GM19238 (cell line): Measurements from ENCODE around the gene OS9.

ENCODE experiments used
- DNase-seq: peaks from one replicate; pipeline ENCODE4 v3.0.0; 2011; ENCODE audit warnings: low spot score; ENCODE audit not compliant: insufficient read length

Gene OS9

DNA sequence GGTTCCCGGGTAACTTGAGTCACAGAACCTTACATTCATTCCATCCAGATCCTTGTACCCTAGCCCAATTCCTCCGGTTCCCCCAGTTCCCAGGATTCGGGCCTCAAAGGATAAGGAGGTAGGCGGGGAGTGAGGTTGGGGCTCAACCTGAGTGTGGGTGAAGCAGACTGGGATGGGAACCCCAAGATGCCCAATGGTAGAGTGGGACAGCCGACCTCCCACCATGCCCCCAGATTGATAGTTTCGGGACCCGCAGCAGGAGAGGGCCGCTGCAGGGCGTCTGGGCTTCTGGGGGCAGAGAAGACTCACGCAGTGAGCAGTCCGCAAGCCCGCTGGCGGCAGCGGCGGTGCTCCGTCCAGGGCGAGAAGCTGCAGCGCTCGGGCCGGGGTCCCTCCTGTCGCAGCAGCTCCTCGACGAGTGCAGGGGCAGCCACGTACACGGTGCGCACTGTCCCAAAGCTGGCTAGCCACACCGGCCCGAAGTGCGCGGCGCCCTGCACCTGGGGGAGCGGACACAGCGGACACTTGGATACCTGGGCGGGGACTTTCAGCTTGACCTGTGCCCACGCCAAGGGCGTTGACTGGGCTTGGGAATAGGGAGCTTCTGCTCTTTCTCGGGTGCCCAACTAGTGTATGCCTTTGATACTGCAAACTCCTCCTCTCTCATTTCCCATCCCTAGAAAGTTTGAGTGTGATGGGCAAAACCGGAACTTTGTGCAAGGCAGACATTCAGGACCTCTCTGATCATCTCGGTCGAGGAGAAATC, 71.9 kb downstream of the OS9 start:
- no peak for DNase-seq

GRCh38 chr12:57766464-57767304, 72.8 kb downstream of the OS9 start, which contains the start of gene CYP27B1:
Gene CYP27B1, minus strand, starts transcription at chr12:57767078. Its CDS starts 37 bp downstream, at chr12:57767041.
- DNase-seq = no peak

DNA sequence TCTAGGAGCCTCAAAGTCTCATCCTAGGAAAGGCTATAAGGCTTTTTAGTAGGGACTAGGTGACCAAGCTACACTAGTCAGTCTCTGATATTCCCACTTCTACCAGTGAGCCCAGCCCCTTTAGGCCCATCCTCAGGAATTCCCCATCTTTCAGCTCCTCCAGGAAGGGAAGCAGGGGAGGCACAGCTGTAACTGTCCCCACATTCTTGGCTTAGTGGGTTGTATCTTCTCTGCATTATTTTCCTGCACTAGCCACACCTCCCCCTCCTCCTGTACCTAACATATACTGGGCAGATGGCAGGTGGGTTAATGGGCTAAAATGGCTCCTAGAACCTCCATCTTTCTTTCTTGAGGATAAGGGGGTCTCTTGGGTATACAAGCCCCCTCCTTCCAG, 73.4 kb downstream of the OS9 start:
- no peak for DNase-seq

GRCh38 chr12:57767876-57768275, 73.9 kb downstream of the OS9 start:
- DNase-seq = no peak

DNA sequence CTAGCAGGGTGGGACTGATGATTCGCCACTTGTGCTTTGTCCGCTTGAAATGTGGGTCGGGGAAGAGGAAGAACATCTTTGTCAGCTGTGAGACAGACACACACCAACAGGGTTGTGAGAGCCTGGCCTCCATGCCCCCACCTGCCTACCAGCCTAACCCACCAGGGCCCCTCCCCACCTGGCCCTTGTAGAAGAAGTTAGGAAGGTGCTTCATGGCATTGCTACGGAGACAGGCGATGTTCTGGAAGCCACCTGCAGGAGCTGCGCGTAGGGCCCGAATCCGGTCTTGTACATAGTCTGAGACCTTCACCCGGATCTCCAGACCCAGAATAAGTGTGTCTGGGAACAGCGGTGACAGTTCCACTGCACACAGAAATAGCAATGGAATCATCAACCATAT, 75.7 kb downstream of the OS9 start:
- no peak for DNase-seq

DNA sequence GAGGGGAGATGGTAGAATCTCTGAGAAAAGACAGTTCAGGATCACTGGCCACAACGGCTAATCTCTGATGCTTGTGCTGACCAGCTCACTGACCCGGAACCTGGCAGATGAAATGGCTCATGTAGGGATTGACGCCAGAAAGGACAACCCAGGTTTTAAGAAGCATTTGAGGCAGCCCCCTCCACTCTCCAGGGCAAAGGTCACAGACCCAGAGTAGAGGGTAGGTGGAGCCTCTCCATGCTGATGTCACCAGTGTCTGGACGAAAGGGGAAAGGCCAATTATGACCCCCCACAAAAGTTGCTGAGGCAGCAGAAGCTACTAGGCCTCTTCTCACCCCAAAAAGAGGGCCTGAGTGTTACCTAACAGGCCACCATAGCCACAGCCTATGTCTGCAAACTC, 76.8 kb downstream of the OS9 start:
- DNase-seq = no peak
